Pancreas (tissue), 10 donors: ENCODE data around the gene DENND1A. TPM values are rescaled to one million over a fixed set of nuclear protein-coding genes. Genes with fewer than 3 reads are reported as not detected.
A peak's percentile ranks its signal among the peaks of the same experiment; 100 is the strongest.

Experiments
- ATAC-seq, 4 donors: fragments of 200-7000 bp; cut with Tn5 transposase; one replicate each; pipeline versions ENCODE4 v1.8.0 to v1.9.1; 2020; ENCODE audit warnings: mild to moderate bottlenecking in 4 of 4, moderate library complexity in 4 of 4
- DNase-seq, 6 donors: peaks; one replicate each; pipeline ENCODE4 v3.0.0-alpha.2; 2020
- FAIRE-seq: peaks from 2 replicates; lab custom pipeline; 2012; peaks lifted over from hg19 to GRCh38; lab: Jason Lieb, UNC
- H3K27ac ChIP-seq, 4 donors: fragments of 200-600 bp; sonication (generic); 1 replicate in 3 of 4; 2 replicates in 1 of 4; pipeline versions ENCODE4 v1.5.0 to v1.8.0; 2020
- H3K27me3 ChIP-seq, 4 donors: fragments of 200-600 bp; one replicate each; pipeline ENCODE4 v1.8.0; 2021
- H3K36me3 ChIP-seq, 3 donors: fragments of 200-600 bp; sonication (generic) in 1 of 3; one replicate each; pipeline versions ENCODE4 v1.5.0 to v1.8.0; 2020 to 2021
- H3K4me1 ChIP-seq, 3 donors: fragments of 200-600 bp; one replicate each; pipeline ENCODE4 v1.8.0; 2021
- H3K4me3 ChIP-seq, 4 donors: fragments of 200-600 bp; sonication (generic) in 2 of 4; one replicate each; pipeline versions ENCODE4 v1.5.0 to v1.8.0; 2020 to 2021
- H3K9me3 ChIP-seq, 4 donors: fragments of 200-600 bp; one replicate each; pipeline ENCODE4 v1.8.0; 2021
- CTCF ChIP-seq, 4 donors: fragments of 200-600 bp; sonication (generic) in 3 of 4; IDR thresholded peaks; one replicate each; pipeline versions ENCODE4 v1.5.0 to v1.8.0; 2021; ENCODE audit warnings: antibody characterized with exemption in 4 of 4
- WGBS, 2 donors: extraction: QIAGEN DNeasy Blood & Tissue Kit; methylation state at CpG; one replicate each; pipeline ENCODE4 v1.1.7; 2013; 5-methylcytosine and 5-hydroxymethylcytosine counted together
- intact Hi-C, 3 donors: fragments of 100-400 bp; cut with DNase I; formaldehyde crosslinking; loops; one replicate each; pipeline versions ENCODE4 v1.11.1 to v1.14.2; 2022
- polyA plus RNA-seq, 2 donors: library from polyadenylated mRNA; stranded (reverse); fragments of 200-250 nt; gene quantifications; one replicate each; pipeline ENCODE4 v1.2.3, GENCODE V29; 2013
- total RNA-seq, 6 donors: library from RNA; stranded (reverse); fragmentation: NEBNext Ultra II Directional in 4 of 6; extraction: Animal tissue kit (Norgen Biotek cat#: 25700) in 4 of 6; gene quantifications; one replicate each; pipeline versions ENCODE4 v1.2.1 to v1.2.4, GENCODE V29; 2021 to 2023
- donor health status: healthy with polysubstance abuse.
- donor health status: DM: no; HTN: no; CAD: no; lungs with moderate emphysema.
- donor health status: DM: no; HTN: no; CAD: no.
- donor health status: control.
- donor health status: control.
- donor health status: Bipolar disorder and iron deficiency.
- donor health status: DM: yes; HTN: yes; CAD: no.
- donor health status: DM: no; HTN: no; CAD: no.
- donor health status: DM: no; HTN: no; CAD: no.
- donor health status: DM: yes; HTN: yes; CAD: no.

The DENND1A gene
- total and polyA plus RNA-seq, 8 donors, result 4.5 to 8.3 (median 5.6) TPM

DNA sequence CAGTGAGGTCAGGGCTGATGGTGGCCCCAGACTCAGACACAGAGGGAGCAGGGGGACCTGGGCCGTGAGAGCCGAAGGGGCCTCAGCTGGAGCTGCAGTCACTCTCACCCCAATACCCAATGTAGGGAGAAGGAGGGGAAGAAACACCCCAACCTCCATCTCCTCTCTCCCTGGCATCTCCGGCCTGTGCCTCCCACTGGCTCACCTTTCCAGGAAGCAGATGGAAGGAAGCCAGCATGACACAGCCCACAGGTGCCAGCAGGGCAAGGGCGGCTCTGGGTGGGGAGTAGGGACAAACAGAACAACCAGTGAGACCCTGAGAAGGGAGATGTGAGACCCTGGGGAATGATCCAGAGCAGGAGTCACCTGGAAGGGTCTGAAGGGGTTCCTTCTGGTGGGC is 576.9 kb downstream of the DENND1A start:
- no peak for TF ChIP-seq CTCF (IDR thresholded peaks at IDR 0.05)
- no peak overlapping the region for H3K27ac ChIP-seq
- intact Hi-C loops, result loop anchor here in 1 of 3 donors (10.0 kb wide), 2 partner anchors 238 to 268 kb away; no protein-coding TSS in a partner anchor
- no peak overlapping the region for H3K4me3 ChIP-seq
- no peak for DNase-seq
- no peaks in the 10 kb centered on the region for H3K27me3 ChIP-seq
- H3K9me3 ChIP-seq, result no peaks in the 10 kb centered on the region
- WGBS, 2 donors, result 49 to 68% methylated on average over 3 to 4 of the region's 4 CpGs
- no peak for FAIRE-seq
- no peak for ATAC-seq
- H3K36me3 ChIP-seq, result no peaks in the 10 kb centered on the region
- no peaks in the 10 kb centered on the region for H3K4me1 ChIP-seq

DNA sequence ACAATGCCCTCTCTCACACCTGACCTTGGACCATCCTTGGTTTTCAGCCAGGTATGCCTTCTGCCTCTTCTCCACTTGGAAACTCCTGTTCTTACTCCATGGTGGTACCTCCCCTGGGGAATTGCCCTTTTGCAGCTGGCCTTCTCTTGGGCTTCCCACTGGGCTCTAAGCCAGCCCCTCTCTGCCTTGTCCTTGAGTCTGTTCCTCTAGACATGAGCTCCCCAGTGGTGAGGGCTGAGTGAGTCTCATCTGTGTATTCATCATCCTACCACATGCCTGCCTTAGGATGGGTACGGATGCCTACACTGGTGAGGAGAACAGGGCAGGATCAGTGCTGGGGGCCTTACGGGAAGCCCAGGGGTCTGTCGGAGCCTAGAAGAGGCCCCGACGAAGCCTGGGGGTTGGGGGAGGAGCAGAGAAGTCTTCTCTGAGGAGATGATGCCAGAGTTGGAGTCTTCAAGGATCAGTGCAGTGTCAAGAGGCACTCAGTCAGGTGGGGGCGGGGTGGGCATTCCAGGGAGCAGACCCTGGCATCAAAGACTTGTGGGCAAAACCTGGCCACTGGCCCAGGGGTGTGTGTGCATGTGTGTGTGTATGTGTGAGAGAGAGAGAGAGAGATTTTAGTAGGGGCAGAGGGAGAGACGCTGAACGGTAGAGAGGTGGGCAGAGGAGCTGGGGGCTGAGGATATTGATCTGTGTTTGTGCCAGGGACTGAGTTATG is 579.2 kb downstream of the DENND1A start:
- DNase-seq (no peak), FAIRE-seq (no peak), ATAC-seq (peak in 1 of 4 donors; percentile 5)
- H3K9me3 ChIP-seq, result no peaks in the 10 kb centered on the region
- H3K36me3 ChIP-seq, result no peaks in the 10 kb centered on the region
- no peaks in the 10 kb centered on the region for H3K27me3 ChIP-seq
- 39 to 50% methylated on average over 8 of the region's 8 CpGs for WGBS, 2 donors
- H3K4me3 ChIP-seq, result no peak overlapping the region
- intact Hi-C loops, result loop anchor here in 1 of 3 donors (10.0 kb wide), 2 partner anchors 236 to 266 kb away; no protein-coding TSS in a partner anchor
- H3K4me1 ChIP-seq, result no peaks in the 10 kb centered on the region
- no peak for TF ChIP-seq CTCF (IDR thresholded peaks at IDR 0.05)
- no peak overlapping the region for H3K27ac ChIP-seq

GRCh38 chr9:123349691-123350480 is 580.0 kb downstream of the DENND1A start:
- Histone ChIP-seq H3K36me3 (no peaks in the 10 kb centered on the region), H3K4me1 (no peaks in the 10 kb centered on the region), H3K9me3 (no peaks in the 10 kb centered on the region), H3K27me3 (no peaks in the 10 kb centered on the region), H3K27ac (no peak overlapping the region), H3K4me3 (no peak overlapping the region)
- ATAC-seq (peak; percentile 74 to 91 (median 88)), FAIRE-seq (no peak), DNase-seq (peak in 3 of 6 donors; percentile 25 to 62 (median 49))
- WGBS, 2 donors, result 16 to 17% methylated on average over 16 of the region's 16 CpGs
- peak; percentile 86 to 96 (median 91) for TF ChIP-seq CTCF (IDR thresholded peaks at IDR 0.05)
- intact Hi-C loops, result loop anchor here in 2 of 3 donors (10.0 kb wide), 3 partner anchors 235 to 265 kb away; no protein-coding TSS in a partner anchor

GRCh38 chr9:123349033-123349432 is 580.9 kb downstream of the DENND1A start:
- H3K27ac ChIP-seq, result no peak overlapping the region
- intact Hi-C loops, result loop anchor here in 1 of 3 donors (10.0 kb wide), 1 partner anchor 254 kb away; no protein-coding TSS in a partner anchor
- no peaks in the 10 kb centered on the region for H3K27me3 ChIP-seq
- DNase-seq (no peak), ATAC-seq (no peak), FAIRE-seq (no peak)
- no peaks in the 10 kb centered on the region for H3K4me1 ChIP-seq
- no peaks in the 10 kb centered on the region for H3K9me3 ChIP-seq
- no peak overlapping the region for H3K4me3 ChIP-seq
- WGBS, 2 donors, result 29 to 34% methylated on average over 3 of the region's 3 CpGs
- H3K36me3 ChIP-seq, result no peaks in the 10 kb centered on the region
- TF ChIP-seq CTCF (IDR thresholded peaks at IDR 0.05), result no peak
